ENCODE measurements around the gene GALNTL6.

Gene GALNTL6

GRCh38 chr4:172819353-172819752, 1006.1 kb downstream of the GALNTL6 start:
- no peak for DNase-seq

- no peak for DNase-seq
Observed at GRCh38 chr4:172822331-172822730, 1009.1 kb downstream of the GALNTL6 start.

- no peak for DNase-seq
Observed at GRCh38 chr4:172826346-172826745, 1013.1 kb downstream of the GALNTL6 start.

- DNase-seq = no peak
Observed at GRCh38 chr4:172826861-172827260, 1013.7 kb downstream of the GALNTL6 start.

DNA sequence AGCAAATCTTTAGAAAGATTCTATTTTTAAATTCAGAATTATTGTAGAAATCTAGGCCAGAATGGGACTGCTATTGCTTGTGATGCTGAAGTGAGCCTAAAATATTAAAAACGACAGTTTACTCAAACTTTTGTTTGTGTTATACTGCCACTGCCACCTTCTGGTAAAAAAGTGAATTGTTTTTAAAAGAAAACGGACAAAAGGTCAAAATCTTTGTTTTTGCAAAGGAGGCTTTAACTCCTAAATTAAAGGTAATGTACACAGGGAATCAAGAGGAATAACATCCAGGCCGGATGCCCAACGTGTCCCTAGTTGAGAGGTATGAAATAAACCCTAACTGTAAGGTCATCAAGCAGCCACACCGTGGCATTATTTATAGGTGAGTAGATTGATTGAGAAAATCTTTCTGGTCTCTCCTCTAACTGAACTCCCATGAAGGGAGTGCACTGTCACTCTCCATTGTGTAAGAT, 1017.1 kb downstream of the GALNTL6 start:
- DNase-seq = peak; percentile 25

DNA sequence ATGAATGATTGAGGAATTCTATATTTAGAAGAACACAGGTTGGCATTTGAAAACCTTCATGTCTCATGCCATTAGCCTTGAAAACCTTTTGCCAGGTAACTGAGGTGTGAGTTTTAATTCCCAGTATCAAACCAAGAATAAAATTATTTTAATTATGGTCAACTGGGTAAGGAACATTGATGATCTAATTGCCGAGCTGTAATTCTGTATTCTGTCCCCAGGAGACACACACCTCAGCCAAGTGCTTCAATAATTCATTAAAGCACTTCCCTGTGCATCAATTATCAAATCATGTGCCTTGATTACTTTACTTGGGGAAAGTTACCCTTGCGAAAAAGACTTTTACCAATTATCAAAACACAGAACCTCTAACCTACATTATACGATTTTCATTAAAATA, 1023.5 kb downstream of the GALNTL6 start:
- no peak for DNase-seq

DNA sequence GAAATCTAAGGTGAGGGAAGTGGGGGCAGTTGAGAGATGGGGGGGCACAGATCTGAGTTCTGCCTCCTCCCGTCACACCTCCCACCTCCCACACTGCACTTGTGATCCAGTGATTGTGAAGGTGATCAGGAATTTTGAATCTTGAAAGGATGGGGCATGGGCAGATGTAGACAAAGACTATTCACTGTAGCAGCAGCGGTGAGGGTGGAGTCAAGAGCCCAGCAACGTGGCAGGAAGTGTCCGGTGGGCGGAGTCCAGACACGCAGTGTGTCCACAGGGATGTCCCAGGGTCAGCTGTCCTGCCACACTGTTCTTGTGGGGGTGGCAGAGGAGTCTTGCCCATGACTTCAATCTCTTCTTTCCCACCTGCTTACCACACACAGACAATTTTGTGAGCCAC, 1024.9 kb downstream of the GALNTL6 start:
- DNase-seq = no peak

- DNase-seq = no peak
Observed at GRCh38 chr4:172838943-172839342, 1025.7 kb downstream of the GALNTL6 start.

DNA sequence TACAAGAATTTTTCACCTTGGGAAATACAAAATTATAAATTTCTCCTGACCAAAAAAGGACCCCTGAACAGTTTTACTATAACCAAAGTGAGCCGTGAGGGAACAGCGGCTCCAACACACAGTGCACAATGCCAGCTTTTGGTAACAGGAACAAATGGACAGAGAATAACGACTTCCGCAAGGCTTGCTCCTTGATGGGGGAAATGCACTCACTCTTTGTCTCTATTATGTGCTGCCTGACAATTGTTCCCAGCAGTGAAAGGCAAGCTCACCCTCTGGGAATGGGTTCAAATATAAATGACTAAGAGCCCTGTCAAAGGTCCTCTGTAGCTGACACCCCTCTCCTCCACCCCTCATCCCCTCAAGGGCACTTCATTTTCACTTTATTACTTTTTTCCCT, 1029.6 kb downstream of the GALNTL6 start:
- no peak for DNase-seq

- DNase-seq = no peak
Observed at GRCh38 chr4:172843192-172843591, 1030.0 kb downstream of the GALNTL6 start.

DNA sequence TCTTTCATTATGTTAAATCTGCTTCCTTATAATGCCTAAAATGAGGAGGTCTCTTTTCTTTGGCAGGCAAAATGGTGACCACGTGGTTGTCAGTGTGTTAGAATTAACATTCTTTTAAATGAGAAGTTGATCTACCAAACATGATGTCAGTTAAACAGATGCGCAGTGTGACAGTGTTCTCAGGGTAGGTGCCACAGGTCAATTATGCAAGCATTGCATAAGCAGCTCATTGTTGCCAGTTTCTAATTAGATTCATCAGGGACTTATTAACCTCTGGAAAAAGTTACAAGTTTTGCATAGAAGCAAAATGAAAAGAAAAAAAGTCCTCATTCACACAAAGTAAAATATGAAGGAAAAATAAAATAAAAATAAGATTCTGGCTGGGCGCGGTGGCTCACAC, 1031.4 kb downstream of the GALNTL6 start:
- no peak for DNase-seq

GRCh38 chr4:172845281-172845680, 1032.1 kb downstream of the GALNTL6 start:
- no peak for DNase-seq

DNA sequence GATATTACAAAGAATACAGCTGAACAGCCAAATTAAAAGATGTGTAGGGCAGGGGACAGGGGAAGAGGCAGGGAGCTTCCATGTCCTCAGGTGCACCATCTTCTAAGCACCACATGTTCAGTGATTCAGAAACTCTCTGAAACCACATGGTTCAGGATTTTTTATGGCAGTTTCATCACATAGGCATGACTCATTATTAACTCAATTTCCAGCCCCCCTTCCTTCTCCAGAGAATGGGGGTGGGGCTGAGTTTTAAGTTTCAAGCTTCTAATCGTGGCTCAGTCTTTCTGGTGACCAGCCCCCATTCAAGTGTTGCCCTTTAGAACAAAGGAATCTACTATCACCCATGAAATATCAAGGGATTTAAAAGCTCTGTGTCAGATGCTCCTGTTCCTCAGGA, 1037.6 kb downstream of the GALNTL6 start:
- DNase-seq = no peak

- no peak for DNase-seq
Observed at GRCh38 chr4:172851534-172851933, 1038.3 kb downstream of the GALNTL6 start.

DNA sequence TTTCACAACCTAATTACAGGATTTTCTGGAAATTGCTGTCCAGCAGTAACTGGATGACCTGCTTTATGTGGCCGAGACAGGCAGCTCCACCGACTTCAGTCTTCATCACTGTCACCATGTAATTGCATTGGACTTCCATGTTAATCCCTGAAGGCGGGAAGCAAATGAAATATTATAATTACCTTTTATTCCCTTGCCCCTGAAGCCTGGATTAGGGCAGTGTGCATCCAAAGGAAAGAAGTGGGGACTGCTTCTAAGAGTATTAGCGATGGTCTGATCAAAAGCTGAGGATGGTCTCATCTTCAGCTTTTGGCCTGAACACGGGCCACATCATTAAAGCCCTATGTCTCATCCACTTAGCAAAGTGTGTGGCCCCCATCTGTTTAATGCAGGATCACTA, 1043.8 kb downstream of the GALNTL6 start:
- DNase-seq = no peak

DNA sequence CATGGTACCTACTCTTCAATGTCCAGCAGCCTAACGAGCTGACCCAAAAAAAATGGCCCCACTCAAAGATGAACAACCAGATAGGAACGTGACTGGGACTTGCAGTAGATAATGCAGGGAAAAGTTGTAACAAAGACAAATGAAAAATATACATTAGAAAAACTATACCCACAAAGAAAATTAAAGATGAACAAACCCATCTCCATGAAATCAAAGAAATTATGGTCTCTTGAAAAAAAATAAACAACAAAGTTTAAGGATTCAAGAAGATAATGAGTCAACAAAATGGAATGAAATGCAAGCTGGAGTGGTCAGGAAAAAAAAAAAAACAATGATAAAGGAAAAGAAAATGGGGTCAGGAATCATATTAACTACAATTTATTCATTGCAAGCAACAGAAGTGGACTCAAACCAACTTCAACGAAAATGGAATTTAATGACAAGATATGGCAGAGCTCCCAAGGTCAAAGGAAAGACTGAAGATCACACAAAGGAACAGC, 1045.6 kb downstream of the GALNTL6 start:
- DNase-seq = no peak

- no peak for DNase-seq
Observed at GRCh38 chr4:172865103-172865502, 1051.9 kb downstream of the GALNTL6 start.

DNA sequence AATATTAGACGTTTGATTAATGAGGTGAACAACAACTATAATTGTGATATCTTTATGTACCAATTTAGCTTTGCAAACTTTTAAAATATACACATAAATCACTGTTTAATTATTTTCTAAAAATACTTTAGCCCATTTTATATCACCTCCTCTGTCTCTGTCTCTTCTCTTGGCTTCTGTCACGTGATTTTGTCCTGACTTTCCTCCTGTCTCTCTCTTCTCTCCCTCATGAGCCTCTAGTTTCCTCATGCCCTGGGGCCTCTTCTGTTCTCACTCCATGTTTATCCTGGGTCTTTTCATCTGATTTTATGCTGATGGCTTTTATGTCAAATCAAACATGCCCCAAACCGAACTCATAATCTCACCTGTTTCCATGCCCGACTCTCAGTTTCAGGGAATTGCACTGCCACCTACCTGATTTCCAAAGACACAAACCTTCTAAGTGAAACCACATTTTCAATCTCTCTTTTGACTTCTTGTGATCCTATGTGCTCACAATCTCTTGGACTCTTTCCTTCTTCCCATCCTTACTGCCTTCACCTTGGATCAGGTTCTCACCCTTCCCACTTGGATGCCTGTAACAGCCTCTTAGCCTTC, 1052.4 kb downstream of the GALNTL6 start:
- no peak for DNase-seq

DNA sequence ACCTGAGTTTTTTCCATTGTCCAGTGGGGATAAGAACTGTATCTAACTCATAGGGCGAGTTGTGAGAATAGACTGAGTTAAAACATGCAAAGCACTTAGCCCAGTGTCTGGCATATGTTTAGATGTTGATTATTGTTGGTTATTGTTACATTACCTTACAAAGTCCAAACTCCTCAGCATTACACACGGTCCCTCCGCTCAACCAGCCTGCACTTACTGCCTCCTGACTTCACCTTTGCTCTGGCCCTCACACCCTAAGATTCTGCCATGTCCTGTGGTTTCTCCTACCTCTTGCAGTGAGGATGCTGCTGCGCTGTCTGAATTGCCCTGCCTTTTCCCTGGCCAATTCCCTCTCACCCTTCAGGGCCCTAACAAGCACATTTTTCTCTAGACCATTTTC, 1053.2 kb downstream of the GALNTL6 start:
- DNase-seq = no peak

GRCh38 chr4:172867835-172868234, 1054.6 kb downstream of the GALNTL6 start:
- DNase-seq = no peak

GRCh38 chr4:172868271-172868670, 1055.1 kb downstream of the GALNTL6 start:
- DNase-seq = no peak

GRCh38 chr4:172869621-172870268, 1056.5 kb downstream of the GALNTL6 start:
- no peak for DNase-seq

DNA sequence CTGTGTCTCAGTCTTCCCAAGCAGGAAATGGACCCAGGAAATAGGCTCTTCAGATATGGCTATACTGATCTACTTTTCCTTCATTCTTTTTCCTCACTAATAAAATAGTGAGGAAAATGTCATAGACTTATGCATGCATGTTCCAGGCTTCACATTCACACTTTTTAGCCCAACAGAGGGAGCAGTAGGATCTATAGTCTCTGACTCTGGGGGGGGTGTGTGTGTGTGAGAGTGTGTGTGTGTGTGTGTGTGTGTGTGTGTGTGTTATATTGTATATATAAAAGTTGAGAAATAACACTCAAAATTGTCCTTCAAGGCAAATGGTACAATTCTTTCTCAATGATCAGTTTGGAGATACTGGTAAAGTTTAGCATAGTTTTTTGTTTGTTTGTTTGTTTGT, 1058.2 kb downstream of the GALNTL6 start:
- no peak for DNase-seq

DNA sequence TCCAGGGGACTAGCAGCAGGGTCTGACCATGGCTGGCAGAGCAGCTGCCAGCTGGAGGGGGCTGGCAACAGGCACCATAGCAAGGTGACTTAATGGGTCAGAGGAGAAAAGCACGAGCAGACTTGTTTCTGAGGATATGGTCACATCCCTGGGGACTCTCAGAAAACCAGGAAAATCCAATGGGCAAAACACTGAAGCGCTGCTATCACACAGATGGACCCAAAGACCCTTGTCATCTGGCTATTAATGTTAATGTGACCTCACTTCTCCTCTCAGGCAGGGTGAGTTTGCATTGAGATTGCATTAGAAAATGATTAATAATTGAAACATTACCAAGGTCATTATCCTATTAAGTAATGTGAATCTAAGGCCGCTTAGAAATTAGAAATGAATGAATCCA, 1061.7 kb downstream of the GALNTL6 start:
- no peak for DNase-seq
